GM12878 (cell line): ENCODE results near the gene LSM2. TPM values are rescaled to one million over a fixed set of nuclear protein-coding genes. Genes with fewer than 3 reads are reported as not detected.
A peak's percentile ranks its signal among the peaks of the same experiment; 100 is the strongest.

Source experiments
- ATAC-seq: fragments of 200-7000 bp; cut with Tn5 transposase; 3 replicates; pipeline ENCODE4 v1.9.1; 2020; ENCODE audit warnings: mild to moderate bottlenecking, moderate library complexity
- BruUV-seq: library from RNA; stranded (reverse); fragments of 400-500 nt; replicated peaks from 2 replicates; lab custom pipeline; 2021; lab: Mats Ljungman, UMichigan
- CTCF ChIA-PET: fragments of 300-600 bp; sonication (Branson Sonifier 250); formaldehyde crosslinking; extraction: SDS; loops from one replicate; lab custom pipeline; 2021; ENCODE audit warnings: inconsistent platforms; lab: Yijun Ruan, JAX
- POLR2A ChIA-PET: fragments of 350-600 bp; formaldehyde crosslinking; extraction: SDS; loops from one replicate; lab custom pipeline; 2021; ENCODE audit warnings: inconsistent platforms; lab: Charles Lee
- RAD21 ChIA-PET: fragments of 300-600 bp; sonication (Branson Sonifier 250); formaldehyde crosslinking; loops from one replicate; lab custom pipeline; 2023; ENCODE audit warnings: antibody characterized with exemption; ENCODE audit not compliant: unreplicated experiment; lab: Charles Lee
- SMC1A ChIA-PET: fragments of 300-600 bp; sonication (Branson Sonifier 250); formaldehyde crosslinking; loops from one replicate; lab custom pipeline; 2023; ENCODE audit not compliant: unreplicated experiment, uncharacterized antibody; lab: Charles Lee
- DNase-seq: peaks from one replicate; pipeline ENCODE4 v3.0.0-alpha.2; 2011; ENCODE audit warnings: low read depth, low spot score
- FAIRE-seq: peaks from 3 replicates; lab custom pipeline; 2011; peaks lifted over from hg19 to GRCh38; lab: Jason Lieb, UNC
- H2AFZ ChIP-seq: 2 replicates; pipeline ENCODE4 v1.6.0; 2011; ENCODE audit warnings: low read depth, low read length, control low read depth; ENCODE audit not compliant: control insufficient read depth
- H3K27ac ChIP-seq: 2 replicates; pipeline ENCODE4 v1.5.1; 2011; ENCODE audit warnings: control low read depth; ENCODE audit not compliant: control insufficient read depth, insufficient read depth
- H3K27me3 ChIP-seq, 2 experiments: replicated peaks in 1 of 2; 2 replicates each; pipeline versions ENCODE4 v1.6.0 to v1.6.1; 2011; ENCODE audit warnings: low read length in 1 of 2; ENCODE audit not compliant: control insufficient read depth in 2 of 2, insufficient read depth in 2 of 2
- H3K36me3 ChIP-seq, 2 experiments: 2 replicates each; pipeline ENCODE4 v1.5.1; 2011; ENCODE audit warnings: low read length in 1 of 2; ENCODE audit not compliant: control insufficient read depth in 2 of 2, insufficient read depth in 2 of 2
- H3K4me1 ChIP-seq: 2 replicates; pipeline ENCODE4 v1.6.1; 2011; ENCODE audit warnings: mild to moderate bottlenecking, low read length, moderate library complexity, mixed read lengths; ENCODE audit not compliant: control insufficient read depth, insufficient read depth
- H3K4me2 ChIP-seq: 2 replicates; pipeline ENCODE4 v1.6.0; 2011; ENCODE audit warnings: control low read depth; ENCODE audit not compliant: control insufficient read depth, insufficient read depth
- H3K4me3 ChIP-seq: fragments of 200-600 bp; sonication (generic); 2 replicates; pipeline ENCODE4 v1.5.1; 2016
- H3K79me2 ChIP-seq: 2 replicates; pipeline ENCODE4 v1.6.0; 2011; ENCODE audit warnings: low read length; ENCODE audit not compliant: control insufficient read depth, insufficient read depth
- H3K9ac ChIP-seq: 2 replicates; pipeline ENCODE4 v1.8.0; 2011; ENCODE audit warnings: low read length, control low read depth, mixed read lengths; ENCODE audit not compliant: control insufficient read depth, insufficient read depth
- H3K9me3 ChIP-seq: replicated peaks from 3 replicates; pipeline ENCODE4 v1.5.1; 2011; ENCODE audit warnings: mild to moderate bottlenecking, low read length; ENCODE audit not compliant: control insufficient read depth, insufficient read depth
- H4K20me1 ChIP-seq: 2 replicates; pipeline ENCODE4 v1.6.0; 2011; ENCODE audit not compliant: control insufficient read depth, insufficient read depth
- EGR1 ChIP-seq, 2 experiments: IDR thresholded peaks; 1 replicate in 1 of 2; 2 replicates in 1 of 2; pipeline ENCODE4 v1.6.1; 2011 to 2012; ENCODE audit warnings: low read depth in 2 of 2, low read length in 2 of 2, borderline replicate concordance in 1 of 2, mild to moderate bottlenecking in 1 of 2, moderate library complexity in 1 of 2
- GATAD2B ChIP-seq: fragments of 450-650 bp; conservative IDR thresholded peaks from 2 replicates; pipeline ENCODE4 v1.6.1; 2017; ENCODE audit warnings: low read depth, mild to moderate bottlenecking, moderate library complexity
- IRF5 ChIP-seq: fragments of 450-650 bp; IDR thresholded peaks from 2 replicates; pipeline ENCODE4 v1.6.1; 2017; ENCODE audit warnings: borderline replicate concordance
- MYB ChIP-seq: fragments of 150-350 bp; IDR thresholded peaks from 2 replicates; pipeline ENCODE4 v1.6.1; 2014; ENCODE audit warnings: mild to moderate bottlenecking, low read depth, low read length, borderline replicate concordance
- PML ChIP-seq: IDR thresholded peaks from 2 replicates; pipeline ENCODE4 v1.6.1; 2012; ENCODE audit warnings: low read length, inconsistent platforms
- POLR2A ChIP-seq: IDR thresholded peaks from 2 replicates; pipeline ENCODE4 v1.6.1; 2011; ENCODE audit warnings: low read depth, mild to moderate bottlenecking, low read length
- POLR2AphosphoS2 ChIP-seq: IDR thresholded peaks from 2 replicates; pipeline ENCODE4 v1.6.1; 2011; ENCODE audit warnings: low read depth, mild to moderate bottlenecking, low read length, improper control_type of control experiment, moderate library complexity
- SMAD5 ChIP-seq: IDR thresholded peaks from 2 replicates; pipeline ENCODE4 v1.6.1; 2016; ENCODE audit warnings: antibody characterized with exemption, low read depth
- TAF1 ChIP-seq: IDR thresholded peaks from 2 replicates; pipeline ENCODE4 v1.6.1; 2011; ENCODE audit warnings: mild to moderate bottlenecking, low read depth, low read length, borderline replicate concordance
- YY1 ChIP-seq: IDR thresholded peaks from 2 replicates; pipeline ENCODE4 v1.6.1; 2011; ENCODE audit warnings: low read depth, mild to moderate bottlenecking, low read length
- ZBTB4 ChIP-seq: fragments of 450-650 bp; formaldehyde crosslinking; IDR thresholded peaks from 2 replicates; pipeline ENCODE4 v1.4.0; 2022; ENCODE audit warnings: mild to moderate bottlenecking, moderate library complexity
- WGBS: methylation state at CpG from one replicate; pipeline ENCODE4 v1.1.6; 2016; ENCODE audit warnings: low lambda C conversion rate; ENCODE audit not compliant: insufficient replicate concordance, insufficient coverage; ENCODE audit errors: missing lambda C conversion rate; 5-methylcytosine and 5-hydroxymethylcytosine counted together
- in situ Hi-C: fragments of 300-500 bp; cut with MboI; formaldehyde crosslinking; loops from 9 replicates; pipeline ENCODE4 v1.14.3; 2018; ENCODE audit warnings: mixed read lengths
- intact Hi-C: fragments of 100-400 bp; cut with micrococcal nuclease; formaldehyde crosslinking; loops from one replicate; pipeline ENCODE4 v1.14.2; 2022; ENCODE audit not compliant: unreplicated experiment
- polyA plus RNA-seq, 11 experiments: library from polyadenylated mRNA; depleted of rRNA in 4 of 11; unstranded in 6 of 11; stranded (reverse) in 5 of 11; fragments of >200 nt; fragmentation: Nextera tagmentation in 4 of 11; fragmentation: Illumina TruSeq in 1 of 11; extraction: Ambion mirVana in 4 of 11; extraction: Trizol in 1 of 11; gene quantifications; 1 replicate in 1 of 11; 2 replicates in 10 of 11; pipeline versions ENCODE4 v1.2.1 to v1.2.3, GENCODE V29; 2011 to 2016; ENCODE audit warnings: inconsistent platforms in 2 of 11, missing spikeins in 2 of 11, low read depth in 1 of 11
- total RNA-seq, 4 experiments: library from RNA; depleted of rRNA in 3 of 4; stranded (reverse); fragments of >200 nt in 3 of 4; fragmentation: Illumina TruSeq in 1 of 4; extraction: Trizol in 1 of 4; gene quantifications; 2 replicates each; pipeline versions ENCODE4 v1.2.1 to v1.2.3, GENCODE V29; 2013 to 2021
- TF ChIP-seq, protein P1 (sequence below): IDR thresholded peaks from 2 replicates; pipeline ENCODE4 v1.6.1; 2012; ENCODE audit warnings: low read depth, low read length, improper control_type of control experiment
- TF ChIP-seq, protein P2 (sequence below): fragments of 450-650 bp; IDR thresholded peaks from 2 replicates; pipeline ENCODE4 v1.6.1; 2017; ENCODE audit warnings: mild to moderate bottlenecking, low read depth, inconsistent platforms; ENCODE audit not compliant: poor library complexity, severe bottlenecking

Gene LSM2
- total and polyA plus RNA-seq, 10 of the 15 experiments (the other 5 are each of a cell fraction or from before 2014, with no cell fraction given) = 99.1 to 276 (median 153) TPM

- in situ Hi-C loops = no loop called here
- RAD21 ChIA-PET = interaction anchor here (1.0 to 1.9 kb wide), 8 partner anchors 10 to 91 kb away, joined by 3 to 10 read pairs (median 6); partner anchors contain the start of gene NEU1
- TF ChIP-seq POLR2A (peak; percentile 83), GATAD2B (no peak), YY1 (peak; percentile 61), MYB (peak; percentile 82), EGR1 (IDR thresholded peaks at IDR 0.05; ENCODE audit: borderline replicate concordance in 1 of 2, low read depth in 2 of 2, low read length in 2 of 2) (peak; percentile 66 to 98), TAF1 (peak; percentile 64), ZBTB4 (CRISPR knock-in tag) (no peak), SMAD5 (peak; percentile 51; the same call in 1 of the 2 replicates), PML (peak; percentile 25; the same call in 1 of the 2 replicates), IRF5 (peak; percentile 88), POLR2AphosphoS2 (0 out of 2 replicates have a peak, but pooled peaks have one; percentile 75)
- TF ChIP-seq, protein P1, sequence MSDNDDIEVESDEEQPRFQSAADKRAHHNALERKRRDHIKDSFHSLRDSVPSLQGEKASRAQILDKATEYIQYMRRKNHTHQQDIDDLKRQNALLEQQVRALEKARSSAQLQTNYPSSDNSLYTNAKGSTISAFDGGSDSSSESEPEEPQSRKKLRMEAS = no peak
- TF ChIP-seq, protein P2, sequence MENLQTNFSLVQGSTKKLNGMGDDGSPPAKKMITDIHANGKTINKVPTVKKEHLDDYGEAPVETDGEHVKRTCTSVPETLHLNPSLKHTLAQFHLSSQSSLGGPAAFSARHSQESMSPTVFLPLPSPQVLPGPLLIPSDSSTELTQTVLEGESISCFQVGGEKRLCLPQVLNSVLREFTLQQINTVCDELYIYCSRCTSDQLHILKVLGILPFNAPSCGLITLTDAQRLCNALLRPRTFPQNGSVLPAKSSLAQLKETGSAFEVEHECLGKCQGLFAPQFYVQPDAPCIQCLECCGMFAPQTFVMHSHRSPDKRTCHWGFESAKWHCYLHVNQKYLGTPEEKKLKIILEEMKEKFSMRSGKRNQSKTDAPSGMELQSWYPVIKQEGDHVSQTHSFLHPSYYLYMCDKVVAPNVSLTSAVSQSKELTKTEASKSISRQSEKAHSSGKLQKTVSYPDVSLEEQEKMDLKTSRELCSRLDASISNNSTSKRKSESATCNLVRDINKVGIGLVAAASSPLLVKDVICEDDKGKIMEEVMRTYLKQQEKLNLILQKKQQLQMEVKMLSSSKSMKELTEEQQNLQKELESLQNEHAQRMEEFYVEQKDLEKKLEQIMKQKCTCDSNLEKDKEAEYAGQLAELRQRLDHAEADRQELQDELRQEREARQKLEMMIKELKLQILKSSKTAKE = peak; percentile 3
Measured at GRCh38 chr6:31821301-31822035, 14.7 kb upstream of the LSM2 start.

More at GRCh38 chr6:31821301-31822035, 14.7 kb upstream of the LSM2 start:
- 7% methylated on average over 37 of the region's 39 CpGs for WGBS
- FAIRE-seq (no peak), ATAC-seq (peak; percentile 71), DNase-seq (no peak)
- peak overlapping the region; percentile 86 for H3K9ac ChIP-seq
- ChIA-PET SMC1A (interaction anchor here (1.9 kb wide), 1 partner anchor 15 kb away, joined by 13 read pairs; the partner anchor contains the start of gene LSM2), CTCF (interaction anchor here (1.0 to 1.6 kb wide), 5 partner anchors 9 to 55 kb away, joined by 3 to 8 read pairs (median 3); partner anchors contain the start of genes NEU1 and VARS1), POLR2A (interaction anchor here (0.5 to 11.3 kb wide), 16 partner anchors 8 to 1212 kb away, joined by 3 to 158 read pairs (median 4); partner anchors contain the start of genes ABHD16A, CLIC1, GPANK1 and HSPA1A)
- H3K36me3 ChIP-seq = no peaks in the 10 kb centered on the region
- intact Hi-C loops = loop anchor here (10.0 kb wide), 1 partner anchor 47 kb away; the partner anchor contains the start of gene VWA7
- H3K4me3 ChIP-seq = peak overlapping the region; percentile 69
- H3K4me1 ChIP-seq = peaks cover 14% of the 10 kb centered on the region
- peak overlapping the region; percentile 50 for H3K27ac ChIP-seq
- H4K20me1 ChIP-seq = no peaks in the 10 kb centered on the region
- no peaks in the 10 kb centered on the region for H3K9me3 ChIP-seq
- BruUV-seq = TSS peak; percentile 87
- peaks cover 2% of the 10 kb centered on the region; the same call in 1 of the 2 replicates for H3K79me2 ChIP-seq
- H2AFZ ChIP-seq = peak overlapping the region; percentile 88
- H3K27me3 ChIP-seq = no peaks in the 10 kb centered on the region
- peak overlapping the region; percentile 98 for H3K4me2 ChIP-seq
